ENCODE data around the gene ANAPC13.

ANAPC13 gene, protein sequence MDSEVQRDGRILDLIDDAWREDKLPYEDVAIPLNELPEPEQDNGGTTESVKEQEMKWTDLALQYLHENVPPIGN

DNA sequence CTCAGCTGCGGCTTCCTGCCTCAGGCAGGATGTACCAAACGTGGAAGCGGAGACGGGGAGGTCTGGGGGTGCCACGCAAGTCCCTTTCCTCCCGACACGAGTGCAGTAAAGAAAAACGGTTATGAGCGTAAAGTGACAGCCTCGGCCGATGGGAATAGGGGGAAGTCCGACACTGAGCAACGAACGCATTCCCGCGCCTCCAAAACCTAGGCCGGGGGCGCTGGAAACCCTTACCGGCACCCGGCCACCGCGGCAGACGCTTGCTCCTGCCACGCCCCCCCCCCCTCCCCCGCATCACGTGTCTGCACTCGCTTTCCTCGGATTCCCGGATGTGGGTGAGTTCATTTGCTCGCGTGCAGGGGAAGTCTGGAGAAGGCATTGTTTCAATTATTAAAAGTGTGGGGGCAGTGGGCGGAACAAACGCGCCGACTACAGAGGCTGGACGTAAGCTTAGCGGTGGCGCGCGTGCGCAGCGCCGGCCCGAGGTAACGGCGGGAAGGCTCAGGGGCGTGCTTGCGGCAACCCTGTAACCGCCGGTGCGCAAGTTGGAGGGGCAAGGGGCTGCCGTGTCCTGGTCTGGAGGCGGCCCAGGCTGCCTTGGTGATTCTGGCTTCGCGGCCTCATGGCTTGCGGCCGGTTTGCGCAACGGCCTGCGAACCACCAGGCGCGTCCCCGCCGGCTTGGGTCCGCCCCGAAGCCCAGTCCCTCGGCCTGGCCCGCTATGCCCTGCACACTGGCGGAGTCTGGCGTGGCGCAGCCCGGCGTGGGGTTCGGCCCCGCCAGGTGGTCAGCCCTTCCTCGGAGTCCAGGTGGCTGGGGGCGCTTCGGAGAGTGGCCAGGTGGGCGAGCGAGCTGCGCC is at the start of gene ANAPC13, which contains the start of gene CEP63:
TSS of gene ANAPC13 (minus strand) at position 268 of the 859 bp plus-strand sequence. CDS start 3,081 bp downstream, outside the sequence.
TSS of gene CEP63 (plus strand) at position 340 of the 859 bp plus-strand sequence. CDS start 9,264 bp downstream, outside the sequence.
- in situ Hi-C loops (cut with HindIII; ENCODE audit: low sequenced_read_pairs), result no loop called here

DNA sequence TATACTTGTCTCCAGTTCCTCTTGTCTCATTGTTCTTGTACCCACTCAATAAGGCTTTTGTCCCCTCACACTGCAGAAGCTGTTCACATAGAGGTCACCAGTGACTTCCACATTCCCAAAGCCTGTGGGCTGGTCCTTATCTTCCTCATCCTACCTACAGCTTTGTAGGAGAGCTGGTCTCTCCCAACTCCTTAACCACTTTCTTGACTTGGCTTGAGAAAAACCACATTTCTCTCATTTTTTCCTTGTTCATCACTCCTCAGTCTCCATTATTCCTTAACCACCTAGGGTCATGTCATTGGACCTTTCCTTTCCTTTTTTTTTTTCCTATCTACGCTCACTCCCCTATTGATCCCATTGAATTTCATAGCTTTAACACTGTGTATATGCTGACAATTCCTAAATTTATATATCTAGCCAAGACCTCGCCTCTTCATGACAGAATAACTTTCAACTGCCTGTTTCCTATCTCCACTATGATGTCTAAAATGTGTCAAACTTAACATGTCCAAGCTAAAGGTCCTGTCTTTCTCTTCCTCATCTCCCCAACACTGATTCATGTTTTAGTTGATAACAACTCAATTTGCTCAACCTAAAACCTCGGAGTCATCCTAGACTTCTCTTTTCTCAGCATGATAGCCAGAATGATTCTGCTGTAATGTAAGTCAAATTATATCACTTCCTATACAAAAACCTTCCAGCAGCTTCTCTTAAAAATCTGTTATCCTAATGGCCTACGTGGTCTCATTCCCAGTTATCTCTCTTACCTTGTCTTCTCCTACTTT is 49.6 kb upstream of the ANAPC13 start:
- in situ Hi-C loops (cut with HindIII; ENCODE audit: low sequenced_read_pairs), result no loop called here

DNA sequence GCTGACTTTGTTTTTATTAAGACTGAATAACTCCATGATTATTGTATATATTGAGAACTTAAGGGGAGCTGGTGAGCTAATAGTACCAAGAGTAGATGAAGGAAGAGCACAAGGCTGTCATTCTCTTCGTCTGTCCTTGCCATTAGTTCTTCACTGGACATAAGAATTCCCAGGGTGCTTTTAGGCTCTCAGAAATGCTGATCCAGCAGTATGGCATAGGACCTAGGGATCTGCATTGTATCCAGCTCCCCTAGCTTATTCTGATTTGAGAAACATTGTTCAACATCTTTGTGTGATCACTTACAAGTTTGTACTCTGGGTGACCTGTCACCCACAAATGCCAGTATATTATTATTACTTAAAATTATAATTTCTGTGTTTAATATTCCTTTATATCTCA is 47.7 kb upstream of the ANAPC13 start:
- in situ Hi-C loops (cut with HindIII; ENCODE audit: low sequenced_read_pairs), result no loop called here

DNA sequence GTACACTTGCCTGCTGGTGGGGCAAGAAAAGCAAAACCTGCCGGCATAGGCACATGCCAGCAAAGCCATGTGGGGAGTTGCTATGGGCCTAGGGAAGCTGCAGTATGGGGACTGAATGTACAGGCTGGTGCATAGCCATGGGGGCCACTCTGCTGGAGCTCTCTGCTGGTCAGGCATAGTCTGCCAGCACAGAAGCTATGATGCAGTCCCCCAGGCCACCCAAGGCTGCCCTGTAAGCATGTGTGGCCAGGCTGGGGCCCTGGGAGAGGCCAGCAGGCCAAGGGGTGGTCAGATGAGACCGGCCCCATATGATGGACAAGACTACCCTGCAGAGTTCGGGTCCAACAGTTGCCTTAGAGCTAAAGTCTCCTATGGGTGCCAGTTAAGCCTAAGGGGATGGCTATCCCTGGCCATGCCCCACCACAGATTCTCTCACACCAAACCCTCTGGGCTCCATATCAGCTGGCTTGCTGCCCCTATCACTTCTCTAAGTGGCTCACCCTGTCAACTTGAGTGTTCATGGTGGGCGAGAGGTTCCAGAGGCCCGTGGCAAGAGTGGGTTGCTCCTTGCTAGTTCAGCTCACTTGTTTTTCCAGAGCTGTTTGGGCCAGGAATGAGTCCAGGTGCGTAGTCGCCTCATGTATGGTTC is 41.9 kb upstream of the ANAPC13 start:
- in situ Hi-C loops (cut with HindIII; ENCODE audit: low sequenced_read_pairs), result no loop called here

DNA sequence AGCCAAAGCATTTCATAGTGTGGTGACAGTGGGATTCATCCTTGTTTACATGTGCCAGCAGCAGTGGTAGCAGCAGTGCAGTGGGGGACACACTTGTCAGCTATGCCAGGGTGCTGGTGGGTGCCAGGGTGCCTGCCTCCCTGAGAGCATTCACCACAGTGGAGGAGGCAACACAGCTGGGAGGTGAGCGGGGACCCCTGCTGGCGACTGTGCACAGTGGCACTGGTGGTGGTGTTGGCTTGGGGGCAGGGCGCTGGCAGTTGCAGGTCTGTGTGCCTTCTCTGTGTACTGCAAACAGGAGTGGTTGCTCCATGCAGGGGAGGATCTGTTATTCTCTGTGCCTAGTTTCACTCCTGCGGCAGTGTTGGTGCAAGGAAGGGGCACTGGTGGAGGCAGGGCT is 41.3 kb upstream of the ANAPC13 start:
- in situ Hi-C loops (cut with HindIII; ENCODE audit: low sequenced_read_pairs), result no loop called here

DNA sequence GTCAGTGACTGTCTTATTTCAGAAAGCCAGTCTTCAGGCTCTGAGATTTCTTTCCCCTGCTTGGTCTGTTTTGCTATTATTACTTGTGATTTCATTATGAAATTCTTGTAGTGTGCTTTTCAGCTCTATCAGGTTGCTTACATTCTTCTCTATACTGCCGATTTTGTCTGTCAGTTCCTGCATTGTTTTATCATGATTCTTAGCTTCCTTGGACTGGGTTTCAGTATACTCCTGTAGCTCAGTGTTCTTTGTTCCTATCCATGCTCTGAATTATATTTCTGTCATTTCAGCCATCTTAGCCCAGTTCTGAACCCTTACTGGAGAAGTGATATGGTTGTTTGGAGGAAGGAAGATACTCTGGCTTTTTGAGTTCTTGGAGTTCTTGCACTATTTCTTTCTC is 40.5 kb upstream of the ANAPC13 start:
- in situ Hi-C loops (cut with HindIII; ENCODE audit: low sequenced_read_pairs), result no loop called here

DNA sequence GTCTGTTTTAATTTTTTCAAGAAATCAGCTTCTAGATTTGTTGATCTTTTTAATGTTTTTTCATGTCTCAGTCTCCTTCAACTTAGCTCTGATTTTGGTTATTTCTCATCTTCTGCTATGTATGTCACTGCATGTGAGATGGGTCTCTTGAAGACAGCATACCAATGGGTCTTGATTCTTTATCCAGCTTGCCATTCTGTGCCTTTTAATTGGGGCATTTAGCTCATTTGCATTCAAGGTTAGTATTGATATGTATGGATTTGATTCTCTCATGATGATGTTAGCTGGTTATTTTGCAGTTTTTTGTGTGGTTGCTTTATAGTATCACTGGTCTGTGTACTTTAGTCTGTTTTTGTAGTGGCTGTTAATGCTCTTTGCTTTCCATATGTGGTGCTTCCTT is 39.5 kb upstream of the ANAPC13 start:
- in situ Hi-C loops (cut with HindIII; ENCODE audit: low sequenced_read_pairs), result no loop called here

DNA sequence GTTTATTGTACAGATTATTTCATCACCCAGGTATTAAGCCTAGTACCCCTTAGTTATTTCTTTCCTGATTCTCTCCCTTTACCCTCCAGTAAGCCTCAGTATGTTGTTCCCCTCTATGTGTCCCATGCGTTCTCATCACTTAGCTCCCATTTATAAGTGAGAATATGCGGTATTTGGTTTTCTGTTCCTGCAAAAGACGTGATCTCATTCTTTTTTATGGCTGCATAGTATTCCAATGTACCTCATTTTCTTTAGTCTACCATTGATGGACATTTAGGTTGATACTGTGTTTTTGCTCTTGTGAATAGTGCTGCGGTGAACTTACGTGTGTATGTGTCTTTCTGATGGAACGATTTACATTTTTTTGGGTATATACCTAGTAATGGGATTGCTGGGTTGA is 36.8 kb upstream of the ANAPC13 start:
- in situ Hi-C loops (cut with HindIII; ENCODE audit: low sequenced_read_pairs), result no loop called here

DNA sequence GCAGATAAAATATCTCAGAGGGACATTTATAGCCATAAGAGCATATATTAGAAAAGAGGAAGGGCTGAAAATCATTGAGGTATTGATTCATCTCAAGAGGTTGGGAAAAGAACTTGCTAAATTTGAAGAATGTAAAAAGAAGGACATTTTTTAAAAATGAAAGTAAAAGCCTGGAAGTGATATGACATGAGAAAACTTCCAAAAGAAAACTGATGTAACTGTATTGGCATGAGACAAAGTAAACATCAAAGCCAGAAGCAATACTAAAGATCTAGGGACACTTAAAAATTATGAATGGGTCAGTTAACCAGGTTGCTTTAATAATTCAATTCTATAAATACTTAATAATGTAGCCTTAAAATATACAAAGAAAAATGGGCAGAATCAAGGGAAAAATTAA is 32.0 kb upstream of the ANAPC13 start:
- in situ Hi-C loops (cut with HindIII; ENCODE audit: low sequenced_read_pairs), result loop anchor here (10.0 kb wide), 1 partner anchor 57 kb away; no protein-coding TSS in a partner anchor

DNA sequence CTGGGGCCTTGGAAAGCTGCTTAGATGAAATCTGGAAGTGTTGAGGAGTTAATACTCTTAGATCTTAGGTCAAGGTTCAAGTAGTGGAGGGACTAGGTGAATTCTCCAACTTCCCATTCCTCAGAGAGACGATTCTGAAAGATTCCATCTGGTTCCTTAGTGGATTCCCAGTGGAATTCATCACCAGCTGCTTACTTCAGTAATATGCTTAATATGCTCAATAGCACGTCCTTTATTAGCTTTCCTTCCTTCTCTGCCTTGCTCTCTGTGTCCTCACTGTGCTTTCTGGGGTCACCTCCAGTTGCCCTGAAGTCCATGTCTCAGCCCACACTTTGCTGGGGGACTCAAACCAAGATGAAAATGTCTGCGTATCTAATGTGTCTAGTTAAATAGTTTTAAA is 31.1 kb upstream of the ANAPC13 start:
- in situ Hi-C loops (cut with HindIII; ENCODE audit: low sequenced_read_pairs), result loop anchor here (10.0 kb wide), 1 partner anchor 58 kb away; no protein-coding TSS in a partner anchor

DNA sequence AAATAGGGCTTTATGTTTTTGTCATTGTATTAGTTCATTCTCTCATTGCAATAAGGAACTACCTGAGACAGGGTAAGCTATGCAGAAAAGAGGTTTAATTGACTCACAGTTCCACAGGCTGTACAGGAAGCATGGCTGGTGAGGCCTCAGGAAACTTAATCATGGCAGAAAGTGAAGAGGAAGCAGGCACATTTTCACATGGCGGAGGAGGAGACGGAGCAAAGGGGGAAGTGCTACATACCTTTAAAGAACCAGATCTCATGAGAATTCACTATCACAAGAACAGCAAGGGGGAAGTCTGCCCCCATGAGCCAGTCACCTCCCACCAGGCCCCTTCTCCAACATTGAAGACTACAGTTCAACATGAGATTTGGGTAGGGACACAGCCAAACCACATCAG is 25.7 kb upstream of the ANAPC13 start:
- in situ Hi-C loops (cut with HindIII; ENCODE audit: low sequenced_read_pairs), result loop anchor here (10.0 kb wide), 1 partner anchor 63 kb away; no protein-coding TSS in a partner anchor

DNA sequence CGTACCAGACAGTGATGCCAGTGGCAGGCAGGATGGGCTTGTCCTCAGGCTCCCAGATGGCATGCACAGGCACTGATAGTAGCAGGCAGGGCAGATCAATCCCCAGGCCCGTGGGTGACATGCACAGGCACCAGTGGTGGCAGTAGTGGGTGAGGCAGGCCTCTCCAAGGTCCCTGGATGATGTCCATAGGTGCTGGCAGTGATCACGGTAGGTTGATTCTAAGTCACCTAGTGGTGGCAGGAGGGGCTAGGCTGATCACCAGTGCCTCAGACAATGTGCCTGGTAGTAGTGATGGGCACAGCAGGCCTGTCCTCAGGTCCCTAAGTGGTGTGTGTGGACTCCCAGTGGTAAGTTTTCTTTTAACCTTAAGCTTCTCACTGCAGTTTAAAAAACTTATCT is 19.7 kb upstream of the ANAPC13 start:
- in situ Hi-C loops (cut with HindIII; ENCODE audit: low sequenced_read_pairs), result no loop called here

DNA sequence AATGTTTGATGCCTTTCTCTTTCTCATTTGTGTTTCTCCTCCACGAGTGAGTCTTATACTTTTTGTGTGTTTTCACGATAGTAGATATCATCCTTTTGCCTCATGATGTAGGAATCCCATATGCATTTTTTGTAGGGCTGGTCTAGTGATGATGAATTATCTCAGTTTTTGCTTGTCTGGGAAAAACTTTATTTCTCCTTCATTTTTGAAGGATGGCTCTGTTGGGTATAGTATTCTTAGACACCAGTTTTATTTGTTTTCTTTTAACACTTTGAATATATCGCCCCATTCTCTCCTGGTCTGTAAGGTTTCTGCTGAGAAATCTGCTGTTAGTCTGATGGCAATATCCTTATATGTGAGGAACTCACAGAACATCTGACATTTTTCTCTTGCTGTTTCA is 18.3 kb upstream of the ANAPC13 start:
- in situ Hi-C loops (cut with HindIII; ENCODE audit: low sequenced_read_pairs), result no loop called here

DNA sequence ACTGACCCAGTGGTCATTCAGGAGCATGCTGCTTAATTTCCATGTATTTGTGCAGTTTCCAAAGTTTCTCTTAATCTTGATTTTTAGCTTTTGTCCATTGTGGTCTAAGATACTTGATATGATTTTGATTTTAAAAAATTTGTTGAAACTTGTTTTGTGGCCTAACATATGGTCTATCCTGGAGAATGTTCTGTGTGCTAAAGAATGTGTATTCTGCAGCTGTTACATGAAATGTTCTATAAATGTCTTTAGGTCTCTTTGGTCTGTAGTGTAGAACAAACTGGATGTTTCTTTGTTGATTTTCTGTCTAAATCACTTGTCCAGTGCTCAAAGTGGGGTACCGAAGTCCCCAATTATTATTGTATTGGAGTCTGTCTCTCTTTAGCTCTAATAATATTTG is 17.5 kb upstream of the ANAPC13 start:
- in situ Hi-C loops (cut with HindIII; ENCODE audit: low sequenced_read_pairs), result no loop called here

DNA sequence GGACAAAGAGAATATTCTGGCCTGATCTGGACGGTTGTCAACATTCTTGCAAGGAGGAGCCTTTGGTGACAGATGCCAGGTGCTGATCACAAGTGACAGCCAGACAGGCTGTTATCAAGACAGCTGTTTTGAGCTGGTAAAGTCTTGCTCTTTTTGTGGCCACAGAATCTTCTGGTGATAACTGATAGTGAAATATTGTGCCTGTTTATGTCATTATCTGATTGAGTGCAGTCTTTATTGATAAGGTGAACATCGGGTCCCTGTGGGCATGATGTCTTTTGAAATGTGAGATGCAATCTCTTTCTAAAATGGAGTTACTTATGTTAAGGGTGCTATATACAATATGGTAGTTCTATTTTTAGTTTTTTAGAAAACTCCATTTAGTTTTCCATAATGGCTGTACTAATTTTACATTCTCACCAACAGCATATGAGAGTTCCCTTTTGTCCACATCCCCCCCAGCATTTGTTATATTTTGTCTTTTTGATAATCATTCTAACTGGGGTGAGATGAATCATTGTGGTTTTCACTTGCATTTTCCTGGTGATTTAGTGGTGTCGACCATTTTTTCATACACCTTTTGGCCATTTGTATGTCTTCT is 10.8 kb upstream of the ANAPC13 start:
- in situ Hi-C loops (cut with HindIII; ENCODE audit: low sequenced_read_pairs), result no loop called here

DNA sequence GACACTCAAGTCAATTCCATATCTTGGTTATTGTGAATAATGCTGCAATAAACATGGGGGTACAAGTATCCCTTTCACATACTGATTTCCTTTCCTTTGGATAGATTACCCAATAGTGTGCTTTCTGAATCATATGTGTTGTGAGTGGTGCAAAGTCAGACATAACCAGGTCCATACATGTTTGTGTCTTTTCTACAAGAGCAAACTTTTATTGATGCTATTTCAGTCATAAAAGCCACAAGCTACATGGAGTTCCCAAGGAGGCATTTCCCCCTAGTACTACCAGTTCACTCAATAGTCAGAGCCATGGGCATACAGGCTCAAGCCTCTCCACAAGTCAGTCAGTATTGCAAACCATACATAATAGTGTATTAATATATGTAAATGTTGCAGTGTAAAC is 10.2 kb upstream of the ANAPC13 start:
- in situ Hi-C loops (cut with HindIII; ENCODE audit: low sequenced_read_pairs), result no loop called here

DNA sequence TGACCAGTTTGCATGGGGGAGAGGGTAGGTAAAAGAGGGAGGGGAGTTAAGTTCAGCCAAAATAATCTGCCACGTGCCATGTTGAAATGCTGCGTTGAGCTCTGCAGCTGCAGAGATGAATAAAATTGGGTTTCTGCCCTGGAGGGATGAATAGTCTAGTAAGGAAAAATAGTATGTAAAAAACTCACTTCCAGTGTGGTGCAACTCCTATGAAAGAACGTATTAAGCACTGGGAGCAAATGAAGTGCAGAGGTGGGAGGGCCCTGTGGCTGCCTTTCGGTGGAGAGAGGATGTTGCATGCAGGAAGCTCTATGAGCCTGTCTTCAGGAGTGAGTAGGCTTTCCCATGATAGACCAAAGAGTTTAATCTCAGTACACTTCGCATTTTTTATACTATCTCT is 8.7 kb upstream of the ANAPC13 start:
- in situ Hi-C loops (cut with HindIII; ENCODE audit: low sequenced_read_pairs), result no loop called here

DNA sequence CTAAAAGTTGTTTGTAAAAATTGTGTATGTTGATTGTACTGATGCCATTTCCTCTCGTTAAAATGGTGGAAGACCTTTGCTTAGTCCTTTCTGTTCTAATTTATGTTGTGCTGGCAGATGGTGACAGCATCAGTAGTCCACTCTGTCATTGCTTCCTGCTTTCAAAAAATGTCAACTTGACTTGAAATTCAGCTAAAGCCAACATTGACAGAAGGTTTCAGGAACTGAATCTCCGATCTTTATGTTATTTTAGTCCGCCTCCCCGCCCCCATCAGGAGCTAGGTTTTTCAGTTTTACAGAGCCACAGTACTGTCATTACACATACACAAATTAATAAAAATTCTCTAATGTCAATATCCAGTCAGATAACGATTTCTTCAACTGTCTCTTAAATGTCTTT is 1.6 kb upstream of the ANAPC13 start:
- in situ Hi-C loops (cut with HindIII; ENCODE audit: low sequenced_read_pairs), result no loop called here

DNA sequence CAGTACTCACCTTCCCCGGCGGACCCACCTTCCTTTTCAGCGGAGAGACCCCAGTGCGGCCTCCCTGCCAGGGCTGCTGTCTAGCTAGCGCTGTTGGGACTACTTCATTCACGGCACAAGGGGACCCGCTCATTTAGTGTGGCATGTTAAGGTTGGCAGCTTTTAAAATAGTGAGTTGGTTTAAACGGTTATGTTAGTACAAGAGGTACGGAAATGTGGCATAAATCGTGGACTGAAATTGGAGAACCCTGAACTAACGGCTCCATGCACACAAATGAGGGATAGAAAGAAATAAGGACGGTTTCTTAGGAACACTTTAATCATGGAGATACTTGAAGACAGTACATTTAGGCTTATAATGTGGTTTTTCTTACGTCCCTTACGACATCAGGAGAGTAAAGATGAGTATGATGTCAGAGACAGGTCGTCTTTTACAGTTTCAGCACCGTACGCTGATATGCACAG is 824 bp upstream of the ANAPC13 start:
- in situ Hi-C loops (cut with HindIII; ENCODE audit: low sequenced_read_pairs), result no loop called here

DNA sequence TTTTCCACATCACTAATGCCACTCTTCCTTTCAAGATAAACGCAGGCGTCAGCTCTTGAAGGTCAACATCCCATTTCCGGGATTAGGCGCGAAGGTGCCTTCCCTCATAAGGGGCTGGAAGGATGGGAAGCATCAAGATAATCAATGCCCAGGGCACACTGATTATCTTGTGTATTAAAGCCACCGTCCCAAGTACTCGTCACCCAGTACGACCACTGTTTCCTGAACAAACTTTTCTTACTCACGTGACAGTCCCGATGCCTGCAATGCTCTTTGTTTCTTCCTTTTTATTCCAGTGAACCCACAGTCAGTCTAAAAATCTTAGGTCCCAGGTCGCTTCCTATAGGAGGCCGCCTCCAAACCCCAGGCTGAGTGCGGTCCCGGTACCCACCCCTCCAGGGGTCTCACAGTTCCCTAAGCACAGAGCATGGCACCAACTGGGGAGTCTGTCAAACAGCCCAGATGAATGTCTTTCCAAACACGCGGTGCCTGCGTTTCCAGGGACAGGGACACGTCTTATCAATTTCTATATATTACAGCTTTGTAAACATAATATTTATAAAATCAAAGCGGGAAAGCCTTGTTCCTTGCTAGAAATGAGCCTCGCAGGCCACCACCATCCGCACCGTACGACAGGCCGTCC is 589 bp downstream of the ANAPC13 start:
- in situ Hi-C loops (cut with HindIII; ENCODE audit: low sequenced_read_pairs), result no loop called here

All from endothelial cell of hepatic sinusoid (primary cell).